ENCODE measurements around the gene GBP2.

The GBP2 gene, protein sequence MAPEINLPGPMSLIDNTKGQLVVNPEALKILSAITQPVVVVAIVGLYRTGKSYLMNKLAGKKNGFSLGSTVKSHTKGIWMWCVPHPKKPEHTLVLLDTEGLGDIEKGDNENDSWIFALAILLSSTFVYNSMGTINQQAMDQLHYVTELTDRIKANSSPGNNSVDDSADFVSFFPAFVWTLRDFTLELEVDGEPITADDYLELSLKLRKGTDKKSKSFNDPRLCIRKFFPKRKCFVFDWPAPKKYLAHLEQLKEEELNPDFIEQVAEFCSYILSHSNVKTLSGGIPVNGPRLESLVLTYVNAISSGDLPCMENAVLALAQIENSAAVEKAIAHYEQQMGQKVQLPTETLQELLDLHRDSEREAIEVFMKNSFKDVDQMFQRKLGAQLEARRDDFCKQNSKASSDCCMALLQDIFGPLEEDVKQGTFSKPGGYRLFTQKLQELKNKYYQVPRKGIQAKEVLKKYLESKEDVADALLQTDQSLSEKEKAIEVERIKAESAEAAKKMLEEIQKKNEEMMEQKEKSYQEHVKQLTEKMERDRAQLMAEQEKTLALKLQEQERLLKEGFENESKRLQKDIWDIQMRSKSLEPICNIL

DNA sequence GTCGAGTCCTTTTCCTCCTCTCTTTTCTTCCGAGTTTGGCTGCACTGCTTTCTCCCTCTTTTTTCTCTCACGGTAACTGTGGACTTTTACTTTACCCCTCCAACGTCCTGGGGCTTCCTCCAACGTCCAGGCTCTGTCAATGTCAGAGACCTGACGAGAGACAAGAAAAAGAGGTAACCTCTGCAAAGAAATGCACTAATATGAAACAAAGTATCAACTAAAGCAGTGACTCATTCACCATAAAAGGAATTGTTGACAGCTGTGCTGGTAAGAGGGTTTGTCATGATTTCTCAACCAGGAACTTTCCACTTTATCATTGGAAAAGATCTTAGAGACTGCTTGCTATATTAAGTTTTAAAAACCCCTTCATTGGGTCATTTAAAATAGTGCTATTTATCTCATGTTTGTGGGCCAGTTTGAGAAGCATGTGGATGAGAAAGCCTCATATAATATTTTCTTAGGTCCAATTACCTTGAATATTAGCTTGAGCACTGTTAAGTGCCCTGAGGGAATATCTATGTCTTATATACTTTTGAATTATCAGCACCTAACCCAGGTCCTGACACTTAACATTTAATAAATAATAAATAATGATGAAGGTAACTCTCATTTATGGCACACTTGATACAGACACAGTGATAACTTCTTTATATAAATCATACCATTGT, at the start of gene GBP2:
Gene GBP2, minus strand, starts transcription at position 202 of the 668 bp plus-strand sequence. CDS start 4,148 bp downstream, outside the sequence.
- no peak for TF ChIP-seq ZNF274 (IDR thresholded peaks at IDR 0.05; ENCODE audit: low read depth, low read length)
- peak within 1 kb of the TSS; percentile 99 for H3K4me3 ChIP-seq (ENCODE audit: low read length)

DNA sequence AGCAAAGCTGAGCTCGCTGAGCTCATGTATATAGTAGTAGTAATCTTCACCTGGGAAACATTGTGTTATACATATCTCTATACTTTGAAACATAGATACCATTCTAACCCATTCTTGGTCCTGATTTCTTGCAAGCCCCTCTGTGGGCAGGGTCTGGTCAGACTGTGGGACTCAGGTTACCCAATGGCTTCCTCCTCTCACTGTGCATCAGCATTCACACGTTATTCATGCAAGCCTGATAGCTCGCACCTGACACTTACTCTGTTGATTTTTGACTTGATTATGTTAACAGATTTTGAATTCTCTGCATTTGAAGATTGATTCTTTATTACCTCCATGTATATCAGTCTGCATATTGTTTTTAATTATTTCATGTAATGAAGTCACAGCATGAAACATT, 48.6 kb upstream of the GBP2 start:
- no peak for TF ChIP-seq ZNF274 (IDR thresholded peaks at IDR 0.05; ENCODE audit: low read depth, low read length)
- no peak overlapping the region for H3K4me3 ChIP-seq (ENCODE audit: low read length)

DNA sequence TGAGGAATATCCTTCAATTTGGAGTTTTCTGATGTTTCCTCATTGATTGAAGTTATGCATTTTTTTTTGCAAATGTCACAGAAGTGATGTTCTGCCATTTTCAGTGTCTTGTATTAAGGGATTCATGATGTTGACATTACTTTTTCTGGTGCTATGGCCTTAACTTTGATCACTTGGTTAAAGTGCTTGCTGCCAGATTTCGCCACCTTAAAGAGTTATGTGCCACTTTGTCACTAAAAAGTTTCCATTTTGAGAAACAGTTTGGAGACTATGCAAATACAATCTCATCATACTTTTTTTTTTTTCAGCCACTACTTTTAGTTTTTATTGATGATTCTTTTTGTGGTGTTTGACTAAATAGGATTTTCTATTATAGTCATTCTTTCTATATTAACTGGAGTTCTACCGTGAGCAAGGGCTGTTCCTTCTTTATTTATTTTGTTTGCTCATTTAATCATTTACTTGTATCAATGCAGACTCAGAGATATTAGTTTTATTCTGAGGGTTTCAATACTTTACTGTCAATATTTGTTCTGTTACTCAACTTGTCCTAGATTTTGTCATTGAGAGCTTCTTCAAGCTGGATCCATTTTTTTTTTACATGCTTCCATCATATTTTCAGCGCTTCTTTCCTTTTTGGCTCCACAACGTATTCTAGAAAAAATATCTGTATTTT, 46.7 kb upstream of the GBP2 start:
- no peak for TF ChIP-seq ZNF274 (IDR thresholded peaks at IDR 0.05; ENCODE audit: low read depth, low read length)
- no peak overlapping the region for H3K4me3 ChIP-seq (ENCODE audit: low read length)

DNA sequence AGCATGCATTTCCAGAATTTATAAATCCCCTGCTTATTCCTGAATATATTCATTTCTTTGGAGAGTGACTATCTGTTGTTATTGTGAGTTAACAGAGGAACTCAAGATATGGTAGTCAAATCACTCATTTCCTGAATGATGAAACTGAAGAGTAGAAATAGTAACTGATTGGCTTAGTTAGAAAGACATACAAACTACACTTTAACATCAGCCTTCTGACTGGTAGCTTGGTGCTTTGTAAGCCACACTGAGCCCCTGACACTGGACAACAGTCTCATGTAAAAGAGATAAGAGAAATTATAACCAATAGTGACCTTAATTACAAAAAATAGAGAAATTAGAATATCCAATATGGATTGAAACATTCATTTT, 45.1 kb upstream of the GBP2 start:
- TF ChIP-seq ZNF274 (IDR thresholded peaks at IDR 0.05; ENCODE audit: low read depth, low read length) = no peak

DNA sequence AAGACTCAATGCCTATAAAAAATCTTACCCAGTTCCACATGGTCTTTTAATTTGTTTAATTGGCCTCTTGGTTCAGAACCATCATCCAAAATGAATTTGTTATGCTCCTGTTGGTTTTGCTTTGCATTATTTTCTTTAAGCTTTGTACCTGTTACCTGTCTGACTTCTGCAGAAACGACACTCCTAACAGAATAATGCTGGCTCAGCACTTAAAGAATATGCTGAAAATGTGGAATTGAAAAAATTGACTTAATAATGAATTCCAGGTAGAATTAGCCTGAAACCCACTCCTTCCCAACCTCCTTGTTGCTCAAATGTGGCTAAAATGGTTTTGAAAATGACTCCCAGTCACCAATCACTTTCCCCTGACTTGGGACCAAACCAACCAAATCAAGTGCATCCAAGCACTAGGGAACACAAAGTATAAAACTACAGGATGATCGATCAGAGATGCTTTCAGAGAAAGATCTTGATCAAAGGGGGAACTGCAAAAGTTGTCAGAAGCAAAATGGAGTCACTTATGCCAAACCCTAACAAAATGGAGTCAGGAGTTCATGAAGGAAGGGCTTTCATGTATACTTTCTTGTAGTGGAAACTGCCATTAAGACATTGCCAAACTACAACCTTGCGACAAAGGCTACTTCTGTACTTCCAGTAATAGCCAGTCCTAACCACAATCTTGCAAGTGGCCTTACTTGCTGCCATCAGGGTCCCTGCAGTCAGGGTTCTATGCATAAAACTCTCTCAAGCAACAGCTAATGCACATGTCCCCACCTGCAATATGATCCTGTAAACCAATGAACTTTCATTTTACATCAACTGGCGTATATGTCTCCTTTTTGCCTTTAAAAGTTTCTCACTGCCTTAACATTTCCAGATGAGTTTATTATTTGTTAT, 44.5 kb upstream of the GBP2 start:
- no peak overlapping the region for H3K4me3 ChIP-seq (ENCODE audit: low read length)
- no peak for TF ChIP-seq ZNF274 (IDR thresholded peaks at IDR 0.05; ENCODE audit: low read depth, low read length)

More for the DNA sequence above, 45.1 kb upstream of the GBP2 start:
- no peak overlapping the region for H3K4me3 ChIP-seq (ENCODE audit: low read length)

DNA sequence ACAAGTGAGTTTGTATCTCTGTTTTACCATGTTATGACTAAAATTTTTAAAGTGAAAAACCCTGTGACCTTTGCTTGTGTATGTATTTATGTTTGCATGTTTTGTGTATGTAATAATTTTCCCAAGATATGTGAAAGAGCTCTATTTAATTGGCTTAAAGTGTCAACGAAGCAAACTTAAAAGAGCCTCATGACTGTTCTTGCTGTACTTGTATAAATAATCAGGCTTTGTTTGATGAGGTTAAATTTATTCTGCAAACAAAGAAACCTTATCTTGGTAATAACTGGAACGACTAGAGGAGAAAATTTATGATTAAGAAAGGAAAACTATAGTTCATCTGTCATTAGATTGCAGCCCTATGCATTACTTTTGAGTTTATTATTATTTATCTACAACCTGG, 43.3 kb upstream of the GBP2 start:
- no peak for TF ChIP-seq ZNF274 (IDR thresholded peaks at IDR 0.05; ENCODE audit: low read depth, low read length)
- H3K4me3 ChIP-seq (ENCODE audit: low read length) = no peak overlapping the region

DNA sequence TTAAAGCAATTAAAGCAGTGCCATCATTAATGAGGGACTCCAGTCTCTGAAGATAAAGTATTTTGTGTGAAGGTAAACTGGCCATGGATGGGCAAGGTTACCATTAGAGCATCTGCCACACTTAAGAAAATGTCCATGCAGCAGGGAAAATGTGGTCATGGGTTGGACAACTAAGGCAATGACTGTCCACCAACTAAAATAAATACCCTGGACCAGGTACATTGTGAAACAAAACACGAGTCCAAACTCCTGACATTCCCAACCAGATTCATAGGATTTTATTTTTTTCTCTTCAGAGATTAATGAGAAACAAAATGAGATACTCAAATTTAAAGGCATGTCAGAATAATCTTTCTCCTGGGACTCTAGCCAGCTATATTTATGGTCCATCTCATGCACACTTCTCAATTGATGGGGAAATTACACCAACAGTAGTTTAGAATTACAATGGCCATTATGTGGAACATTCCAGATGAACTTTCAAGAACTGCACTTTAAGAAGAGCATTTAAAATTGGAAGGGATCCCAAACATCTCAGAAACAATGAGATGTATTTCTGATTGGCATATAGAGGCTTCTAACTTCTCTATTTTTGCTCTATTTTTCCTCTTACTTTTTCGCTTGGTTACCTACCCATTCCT, 41.8 kb upstream of the GBP2 start:
- H3K4me3 ChIP-seq (ENCODE audit: low read length) = no peak overlapping the region
- no peak for TF ChIP-seq ZNF274 (IDR thresholded peaks at IDR 0.05; ENCODE audit: low read depth, low read length)

DNA sequence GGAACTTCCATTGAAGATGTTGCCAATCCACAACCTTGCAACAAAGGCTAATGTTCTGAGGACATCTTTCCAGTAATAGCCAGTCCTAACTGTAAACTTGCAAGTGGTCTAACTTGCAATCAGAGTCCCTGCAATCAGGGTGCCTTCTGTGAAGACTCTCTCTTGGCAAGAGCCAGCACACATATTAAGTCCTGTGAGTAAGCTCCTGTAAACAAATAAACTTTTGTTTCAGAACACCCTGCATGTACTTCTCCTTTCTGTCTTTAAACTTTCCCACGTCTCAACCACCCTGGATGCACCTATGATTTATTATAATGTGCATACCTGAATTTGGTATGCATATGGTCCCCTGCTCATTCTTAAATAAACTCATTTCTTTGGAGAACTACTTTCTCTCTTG, 40.8 kb upstream of the GBP2 start:
- no peak overlapping the region for H3K4me3 ChIP-seq (ENCODE audit: low read length)
- no peak for TF ChIP-seq ZNF274 (IDR thresholded peaks at IDR 0.05; ENCODE audit: low read depth, low read length)

DNA sequence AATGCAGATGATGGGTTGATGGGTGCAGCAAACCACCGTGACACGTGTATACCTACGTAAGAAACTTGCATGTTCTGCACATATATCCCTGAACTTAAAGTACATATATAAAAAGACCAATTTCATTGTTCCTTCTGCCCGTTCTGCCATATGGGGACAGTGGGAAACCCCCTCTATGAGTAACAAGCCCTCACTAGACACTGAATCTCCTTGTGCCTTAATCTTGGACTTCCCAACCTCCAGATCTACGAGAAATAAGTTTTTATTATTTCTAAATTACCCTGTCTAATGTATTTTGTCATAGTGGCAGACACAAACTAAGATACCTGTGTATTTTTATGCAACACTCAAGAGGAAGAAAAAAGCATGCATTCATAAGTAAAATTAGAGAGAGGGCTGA, 39.9 kb upstream of the GBP2 start:
- no peak for TF ChIP-seq ZNF274 (IDR thresholded peaks at IDR 0.05; ENCODE audit: low read depth, low read length)
- H3K4me3 ChIP-seq (ENCODE audit: low read length) = no peak overlapping the region

DNA sequence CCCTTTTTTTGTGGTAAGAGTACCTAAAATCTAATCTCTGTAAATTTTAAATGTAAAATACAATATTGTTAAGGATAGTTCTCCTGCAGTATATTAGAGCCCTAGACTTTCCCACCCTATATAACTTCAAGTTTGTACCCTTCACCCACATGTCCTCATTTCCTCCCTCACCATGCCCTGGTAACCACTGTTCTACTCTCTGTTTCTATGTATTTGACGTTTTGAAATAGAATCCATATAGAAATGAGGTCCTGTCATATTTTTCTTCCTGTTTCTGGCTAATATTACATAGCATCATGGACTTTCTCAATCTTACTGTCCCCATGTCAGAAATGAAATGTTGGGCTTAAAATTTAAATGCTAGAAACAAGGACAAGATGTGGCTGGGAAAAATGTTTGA, 25.1 kb upstream of the GBP2 start:
- no peak overlapping the region for H3K4me3 ChIP-seq (ENCODE audit: low read length)
- TF ChIP-seq ZNF274 (IDR thresholded peaks at IDR 0.05; ENCODE audit: low read depth, low read length) = no peak

DNA sequence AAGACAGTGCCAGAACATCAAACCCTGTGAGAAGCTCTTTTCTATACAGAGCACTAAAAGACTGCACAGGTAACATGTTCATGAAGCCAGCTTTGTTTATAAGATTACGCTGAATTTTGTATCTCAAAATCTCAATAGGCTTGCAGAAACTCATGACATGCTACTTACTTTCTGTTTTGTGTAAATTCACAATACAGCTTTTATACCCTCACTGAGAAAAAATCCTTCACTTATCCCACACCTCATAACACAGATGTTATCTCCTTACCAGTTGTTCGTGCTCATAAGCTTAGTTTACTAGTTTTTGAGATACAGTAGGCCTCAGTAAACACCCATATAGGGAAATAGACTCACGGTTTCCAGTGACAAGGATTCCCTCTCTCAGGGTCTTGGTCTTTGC, 24.1 kb upstream of the GBP2 start:
- no peak for TF ChIP-seq ZNF274 (IDR thresholded peaks at IDR 0.05; ENCODE audit: low read depth, low read length)

DNA sequence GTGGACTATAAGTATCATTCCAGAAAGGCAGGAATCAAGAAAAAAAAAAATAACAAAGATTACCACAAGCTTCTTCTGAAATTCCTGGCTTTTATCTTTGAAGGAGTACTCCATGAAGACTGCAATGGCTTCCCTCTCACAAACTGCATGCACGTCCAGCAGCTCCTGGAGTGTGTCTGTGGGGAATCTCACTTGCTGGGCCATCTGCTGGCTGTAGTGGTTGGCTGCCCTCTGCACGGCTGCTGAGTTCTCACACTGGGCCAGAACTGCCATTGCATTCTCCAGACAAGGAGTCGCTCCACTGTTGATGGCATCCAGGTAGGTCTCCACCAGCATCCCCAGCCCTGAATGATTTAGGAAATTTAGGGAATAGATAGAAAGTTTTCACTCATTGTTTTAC, 23.3 kb upstream of the GBP2 start:
- no peak overlapping the region for H3K4me3 ChIP-seq (ENCODE audit: low read length)
- TF ChIP-seq ZNF274 (IDR thresholded peaks at IDR 0.05; ENCODE audit: low read depth, low read length) = no peak

More for the DNA sequence above, 24.1 kb upstream of the GBP2 start:
- no peak overlapping the region for H3K4me3 ChIP-seq (ENCODE audit: low read length)
